D721Med (cell line): ENCODE results near the gene HERC5.

ENCODE experiments used
- DNase-seq: peaks from one replicate; pipeline ENCODE4 v3.0.0; 2011; ENCODE audit warnings: low spot score; ENCODE audit not compliant: insufficient read length
- FAIRE-seq: peaks from 2 replicates; lab custom pipeline; 2011; peaks lifted over from hg19 to GRCh38; lab: Jason Lieb, UNC
- TF ChIP-seq, protein P1 (sequence below): IDR thresholded peaks from 2 replicates; pipeline ENCODE4 v1.5.1; 2012; ENCODE audit warnings: mild to moderate bottlenecking, control low read depth; ENCODE audit not compliant: insufficient read depth; ENCODE audit errors: missing control alignments

HERC5 gene

DNA sequence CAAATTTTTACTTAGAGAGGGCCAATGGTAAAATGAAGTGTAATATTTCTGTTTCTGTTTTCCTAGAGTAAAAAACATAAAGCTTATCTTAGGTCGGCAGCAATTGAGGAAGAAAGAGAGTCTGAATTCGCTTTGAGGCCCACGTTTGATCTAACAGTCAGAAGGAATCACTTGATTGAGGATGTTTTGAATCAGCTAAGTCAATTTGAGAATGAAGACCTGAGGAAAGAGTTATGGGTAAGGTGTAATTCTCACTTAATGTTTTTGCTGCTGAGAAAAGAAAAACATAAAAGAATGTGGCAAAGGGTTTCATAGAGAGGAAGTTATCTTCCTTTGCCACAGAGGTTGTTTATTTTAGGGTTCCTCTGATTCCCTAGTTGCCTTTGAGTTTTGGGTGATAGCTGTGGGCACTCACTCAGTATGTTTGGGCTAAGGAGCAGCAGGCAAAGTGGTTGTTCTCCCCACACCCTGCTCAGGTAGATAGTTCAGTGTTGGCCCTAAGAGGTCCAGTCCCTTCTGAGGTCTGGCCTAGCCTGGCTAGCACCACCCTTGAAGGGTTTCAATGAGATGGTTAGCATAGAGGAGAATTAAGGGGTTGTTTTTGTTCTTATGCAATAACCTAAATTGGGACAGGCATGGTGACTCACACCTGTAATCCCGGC lies 32.3 kb downstream of the HERC5 start:
- DNase-seq (no peak), FAIRE-seq (no peak)
- TF ChIP-seq, protein P1, sequence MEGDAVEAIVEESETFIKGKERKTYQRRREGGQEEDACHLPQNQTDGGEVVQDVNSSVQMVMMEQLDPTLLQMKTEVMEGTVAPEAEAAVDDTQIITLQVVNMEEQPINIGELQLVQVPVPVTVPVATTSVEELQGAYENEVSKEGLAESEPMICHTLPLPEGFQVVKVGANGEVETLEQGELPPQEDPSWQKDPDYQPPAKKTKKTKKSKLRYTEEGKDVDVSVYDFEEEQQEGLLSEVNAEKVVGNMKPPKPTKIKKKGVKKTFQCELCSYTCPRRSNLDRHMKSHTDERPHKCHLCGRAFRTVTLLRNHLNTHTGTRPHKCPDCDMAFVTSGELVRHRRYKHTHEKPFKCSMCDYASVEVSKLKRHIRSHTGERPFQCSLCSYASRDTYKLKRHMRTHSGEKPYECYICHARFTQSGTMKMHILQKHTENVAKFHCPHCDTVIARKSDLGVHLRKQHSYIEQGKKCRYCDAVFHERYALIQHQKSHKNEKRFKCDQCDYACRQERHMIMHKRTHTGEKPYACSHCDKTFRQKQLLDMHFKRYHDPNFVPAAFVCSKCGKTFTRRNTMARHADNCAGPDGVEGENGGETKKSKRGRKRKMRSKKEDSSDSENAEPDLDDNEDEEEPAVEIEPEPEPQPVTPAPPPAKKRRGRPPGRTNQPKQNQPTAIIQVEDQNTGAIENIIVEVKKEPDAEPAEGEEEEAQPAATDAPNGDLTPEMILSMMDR: no peak

- FAIRE-seq (no peak), DNase-seq (no peak)
- TF ChIP-seq, protein P1: no peak
Measured at GRCh38 chr4:88497859-88498409, 41.0 kb downstream of the HERC5 start.

- TF ChIP-seq, protein P1: no peak
- FAIRE-seq (no peak), DNase-seq (no peak)
Measured at GRCh38 chr4:88503344-88503743, 46.4 kb downstream of the HERC5 start.

GRCh38 chr4:88511236-88511635 lies 54.3 kb downstream of the HERC5 start:
- FAIRE-seq (no peak), DNase-seq (no peak)
- TF ChIP-seq, protein P1: no peak

DNA sequence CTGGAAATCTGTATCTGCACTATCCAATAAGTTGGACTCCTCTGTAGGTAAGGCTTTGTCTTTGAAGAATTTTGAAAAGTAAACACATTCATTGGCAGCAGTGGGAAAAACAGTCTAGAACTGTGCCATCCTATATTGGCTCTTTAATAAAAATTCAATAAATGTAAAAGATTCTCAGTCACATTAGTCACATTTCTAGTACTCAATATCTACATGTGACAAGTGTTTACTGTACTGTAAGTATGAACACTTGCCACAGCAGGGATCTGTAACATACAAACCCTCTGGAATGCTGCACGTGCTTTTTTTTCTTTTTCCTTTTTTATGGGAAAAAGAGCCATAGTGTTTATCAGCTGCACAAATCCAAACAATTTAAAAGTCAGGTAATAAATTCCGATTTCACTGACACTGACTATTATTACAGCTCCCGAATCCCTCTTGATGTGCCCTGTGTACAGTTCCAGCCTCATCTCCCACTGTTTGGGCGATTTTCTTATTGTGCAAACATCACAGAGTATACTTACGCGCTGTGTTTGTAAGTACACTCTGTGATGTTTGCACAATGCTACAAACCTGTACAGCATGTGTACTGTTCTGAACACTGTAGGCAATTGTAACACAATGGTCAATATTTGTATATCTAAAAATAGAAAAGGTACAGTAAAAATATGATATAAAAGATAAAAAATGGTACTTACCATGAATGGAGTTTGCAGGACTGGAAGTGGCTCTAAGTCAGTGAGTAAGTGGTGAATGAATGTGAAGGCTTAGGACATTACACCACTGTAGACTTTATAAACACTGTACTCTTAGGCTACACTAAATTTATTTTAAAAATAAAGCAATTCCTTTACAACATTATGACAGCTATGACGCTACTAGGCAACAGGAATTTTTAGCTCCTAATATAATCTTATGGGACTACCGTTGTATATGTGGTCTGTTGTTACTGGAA lies 57.9 kb downstream of the HERC5 start:
- TF ChIP-seq, protein P1: no peak
- no peak for DNase-seq
- FAIRE-seq: no peak

DNA sequence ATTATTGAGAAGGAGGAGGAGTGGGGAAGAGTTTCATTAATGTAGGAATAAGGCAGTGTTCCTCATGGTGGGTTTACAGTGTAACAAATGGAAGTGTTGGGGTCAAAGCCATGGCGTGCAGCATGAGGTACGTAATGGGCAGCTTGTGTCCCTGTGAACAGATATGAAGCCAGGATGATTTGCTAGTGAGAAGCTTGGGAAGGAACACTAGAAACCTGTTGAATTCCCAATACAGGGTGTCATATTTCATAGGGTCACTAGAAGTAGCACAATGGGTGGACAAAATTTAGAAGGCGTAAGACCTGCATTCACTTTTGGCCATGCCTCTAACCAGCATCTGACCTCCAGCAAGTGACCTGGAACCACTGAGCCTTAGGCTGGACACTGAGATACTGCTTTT lies 59.8 kb downstream of the HERC5 start:
- no peak for FAIRE-seq
- TF ChIP-seq, protein P1: no peak

More for the DNA sequence above, 59.8 kb downstream of the HERC5 start:
- no peak for DNase-seq
